Astrocyte (in vitro differentiated cells and primary cell): Measurements from ENCODE around the gene UGT2B7.

Experiments used
- EZH2 ChIP-seq: IDR thresholded peaks from 2 replicates; pipeline ENCODE4 v1.6.1; 2012; ENCODE audit warnings: mild to moderate bottlenecking, low read length, inconsistent platforms; ENCODE audit not compliant: insufficient read depth
- TF ChIP-seq, protein P1 (sequence below): IDR thresholded peaks from 2 replicates; pipeline ENCODE4 v1.5.1; 2011; ENCODE audit warnings: low read depth, mild to moderate bottlenecking, inconsistent platforms, low read length, moderate library complexity; ENCODE audit not compliant: insufficient read depth

- no peak for TF ChIP-seq EZH2
- TF ChIP-seq, protein P1, sequence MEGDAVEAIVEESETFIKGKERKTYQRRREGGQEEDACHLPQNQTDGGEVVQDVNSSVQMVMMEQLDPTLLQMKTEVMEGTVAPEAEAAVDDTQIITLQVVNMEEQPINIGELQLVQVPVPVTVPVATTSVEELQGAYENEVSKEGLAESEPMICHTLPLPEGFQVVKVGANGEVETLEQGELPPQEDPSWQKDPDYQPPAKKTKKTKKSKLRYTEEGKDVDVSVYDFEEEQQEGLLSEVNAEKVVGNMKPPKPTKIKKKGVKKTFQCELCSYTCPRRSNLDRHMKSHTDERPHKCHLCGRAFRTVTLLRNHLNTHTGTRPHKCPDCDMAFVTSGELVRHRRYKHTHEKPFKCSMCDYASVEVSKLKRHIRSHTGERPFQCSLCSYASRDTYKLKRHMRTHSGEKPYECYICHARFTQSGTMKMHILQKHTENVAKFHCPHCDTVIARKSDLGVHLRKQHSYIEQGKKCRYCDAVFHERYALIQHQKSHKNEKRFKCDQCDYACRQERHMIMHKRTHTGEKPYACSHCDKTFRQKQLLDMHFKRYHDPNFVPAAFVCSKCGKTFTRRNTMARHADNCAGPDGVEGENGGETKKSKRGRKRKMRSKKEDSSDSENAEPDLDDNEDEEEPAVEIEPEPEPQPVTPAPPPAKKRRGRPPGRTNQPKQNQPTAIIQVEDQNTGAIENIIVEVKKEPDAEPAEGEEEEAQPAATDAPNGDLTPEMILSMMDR = no peak
Observed at GRCh38 chr4:69058410-69059059, 37.7 kb upstream of the UGT2B7 start.
